GM23338 (cell line): ENCODE results near the gene RNF180. TPM values are rescaled to one million over a fixed set of nuclear protein-coding genes. Genes with fewer than 3 reads are reported as not detected.

Source experiments
- ATAC-seq: fragments of 200-7000 bp; cut with Tn5 transposase; 3 replicates; pipeline ENCODE4 v1.9.1; 2020
- DNase-seq: peaks from one replicate; pipeline ENCODE4 v3.0.0-alpha.2; 2015; ENCODE audit warnings: low spot score
- H2AFZ ChIP-seq: fragments of 200-600 bp; sonication (generic); 2 replicates; pipeline ENCODE4 v1.8.0; 2016; ENCODE audit warnings: antibody characterized with exemption, mild to moderate bottlenecking, moderate library complexity
- H3F3A ChIP-seq: fragments of 200-600 bp; sonication (generic); replicated peaks from 2 replicates; pipeline ENCODE4 v1.8.0; 2017; ENCODE audit warnings: antibody characterized with exemption, mixed run types, low read depth
- H3K27ac ChIP-seq: fragments of 200-600 bp; sonication (generic); 2 replicates; pipeline ENCODE4 v1.6.1; 2016; ENCODE audit warnings: low read depth
- H3K27me3 ChIP-seq: fragments of 200-600 bp; sonication (generic); 2 replicates; pipeline ENCODE4 v1.8.0; 2016; ENCODE audit warnings: mild to moderate bottlenecking, mixed run types, moderate library complexity; ENCODE audit not compliant: insufficient read depth
- H3K36me3 ChIP-seq: fragments of 200-600 bp; sonication (generic); 2 replicates; pipeline ENCODE4 v1.8.0; 2016; ENCODE audit warnings: mild to moderate bottlenecking; ENCODE audit not compliant: insufficient read depth
- H3K4me1 ChIP-seq: fragments of 200-600 bp; sonication (generic); 2 replicates; pipeline ENCODE4 v1.8.0; 2016; ENCODE audit warnings: mild to moderate bottlenecking, moderate library complexity; ENCODE audit not compliant: insufficient read depth
- H3K4me2 ChIP-seq: fragments of 200-600 bp; sonication (generic); 2 replicates; pipeline ENCODE4 v1.7.1; 2017; ENCODE audit warnings: mixed run types
- H3K4me3 ChIP-seq: fragments of 200-600 bp; sonication (generic); 2 replicates; pipeline ENCODE4 v1.6.1; 2016; ENCODE audit warnings: mixed run types
- H3K79me2 ChIP-seq: fragments of 200-600 bp; sonication (generic); replicated peaks from 2 replicates; pipeline ENCODE4 v1.8.0; 2017; ENCODE audit warnings: mild to moderate bottlenecking; ENCODE audit not compliant: insufficient read depth
- H3K9me2 ChIP-seq: fragments of 200-600 bp; sonication (generic); 2 replicates; pipeline ENCODE4 v1.8.0; 2017; ENCODE audit not compliant: insufficient read depth
- H4K20me1 ChIP-seq: fragments of 200-600 bp; sonication (generic); replicated peaks from 2 replicates; pipeline ENCODE4 v1.8.0; 2017; ENCODE audit warnings: mild to moderate bottlenecking; ENCODE audit not compliant: insufficient read depth
- H3K27ac Mint-ChIP-seq: 2 replicates; pipeline ENCODE4 v1.8.0; 2020; ENCODE audit warnings: inconsistent platforms, mild to moderate bottlenecking, moderate library complexity, mixed read lengths
- H3K27me3 Mint-ChIP-seq: 3 replicates; pipeline ENCODE4 v1.8.0; 2022; ENCODE audit warnings: low read depth, mild to moderate bottlenecking, moderate library complexity, mixed read lengths, inconsistent platforms; ENCODE audit not compliant: insufficient read depth, poor library complexity
- H3K36me3 Mint-ChIP-seq: 3 replicates; pipeline ENCODE4 v1.8.0; 2021; ENCODE audit warnings: low read depth, mild to moderate bottlenecking, inconsistent platforms, moderate library complexity, mixed read lengths
- H3K4me1 Mint-ChIP-seq: 3 replicates; pipeline ENCODE4 v1.8.0; 2020; ENCODE audit warnings: mild to moderate bottlenecking, inconsistent platforms, mixed read lengths
- H3K4me3 Mint-ChIP-seq: 3 replicates; pipeline ENCODE4 v1.8.0; 2021; ENCODE audit warnings: moderate library complexity, mild to moderate bottlenecking, inconsistent platforms, mixed read lengths
- H3K9me3 Mint-ChIP-seq: 3 replicates; pipeline ENCODE4 v1.8.0; 2020; ENCODE audit warnings: moderate library complexity, mild to moderate bottlenecking, inconsistent platforms, mixed read lengths
- CREB1 ChIP-seq: fragments of 250-450 bp; sonication (Bioruptor Pico); IDR thresholded peaks from 2 replicates; pipeline ENCODE4 v1.5.0; 2020; ENCODE audit warnings: low read depth, mild to moderate bottlenecking, moderate library complexity
- ETS1 ChIP-seq: IDR thresholded peaks from 2 replicates; pipeline ENCODE4 v1.6.1; 2016; ENCODE audit warnings: antibody characterized with exemption
- EZH2 ChIP-seq: fragments of 200-600 bp; sonication (generic); IDR thresholded peaks from one replicate; pipeline ENCODE4 v1.8.0; 2017; ENCODE audit warnings: antibody characterized with exemption, mild to moderate bottlenecking, low read depth; ENCODE audit not compliant: unreplicated experiment
- EZH2phosphoT487 ChIP-seq: fragments of 200-600 bp; sonication (generic); IDR thresholded peaks from one replicate; pipeline ENCODE4 v1.8.1; 2018; ENCODE audit warnings: antibody characterized with exemption; ENCODE audit not compliant: unreplicated experiment
- JUNB ChIP-seq: IDR thresholded peaks from one replicate; pipeline ENCODE4 v1.6.1; 2016; ENCODE audit warnings: antibody characterized with exemption; ENCODE audit not compliant: unreplicated experiment
- NANOG ChIP-seq: IDR thresholded peaks from 2 replicates; pipeline ENCODE4 v1.6.1; 2016; ENCODE audit warnings: antibody characterized with exemption, borderline replicate concordance
- STAT1 ChIP-seq: IDR thresholded peaks from one replicate; pipeline ENCODE4 v1.6.1; 2016; ENCODE audit warnings: antibody characterized with exemption; ENCODE audit not compliant: unreplicated experiment
- ZNF114 ChIP-seq: fragments of 250-450 bp; sonication (Bioruptor Pico); IDR thresholded peaks from 2 replicates; pipeline ENCODE4 v1.5.0; 2020; ENCODE audit warnings: mild to moderate bottlenecking, moderate library complexity
- ZNF331 ChIP-seq: fragments of 250-450 bp; sonication (Bioruptor Pico); IDR thresholded peaks from 2 replicates; pipeline ENCODE4 v1.5.0; 2020; ENCODE audit warnings: low read depth, mild to moderate bottlenecking, moderate library complexity
- polyA plus RNA-seq: library from polyadenylated mRNA; unstranded; fragments of >200 nt; fragmentation: Nextera tagmentation; extraction: Ambion mirVana; gene quantifications from 2 replicates; pipeline ENCODE4 v1.2.1, GENCODE V29; 2016
- total RNA-seq: library from RNA; depleted of rRNA; stranded (reverse); fragments of >200 nt; shearing (Covaris generic); gene quantifications from 2 replicates; pipeline ENCODE4 v1.2.3, GENCODE V29; 2014

RNF180 gene
- total and polyA plus RNA-seq, 2 experiments from 2014 or later, result 2.0 to 4.2 TPM

DNA sequence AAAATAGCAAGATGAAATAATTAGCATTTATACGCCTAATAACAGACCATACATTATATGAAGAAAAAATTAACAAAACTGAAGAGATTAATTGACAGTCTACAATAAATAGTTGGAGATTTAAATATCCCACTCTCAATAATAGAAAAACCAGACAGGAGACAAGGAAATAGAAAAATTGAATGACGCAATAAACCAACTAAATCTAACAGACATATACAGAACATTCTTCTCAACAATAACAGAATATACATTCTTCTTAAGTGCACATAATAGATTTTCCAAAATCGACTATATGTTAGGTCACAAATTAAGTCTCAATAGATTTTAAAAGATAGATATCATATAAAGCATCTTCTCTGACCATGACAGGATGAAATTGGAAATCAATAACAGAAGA is 25.6 kb upstream of the RNF180 start:
- no peaks in the 10 kb centered on the region for H3K27me3 ChIP-seq
- H3K36me3 Mint-ChIP-seq, result no peaks in the 10 kb centered on the region; the same call in 2 of the 3 replicates
- no peak overlapping the region for H3K27ac ChIP-seq
- H3K4me3 Mint-ChIP-seq, result no peak overlapping the region
- no peak overlapping the region for H3K4me3 ChIP-seq
- H3K4me1 ChIP-seq, result peaks cover 14% of the 10 kb centered on the region; the same call in 1 of the 2 replicates
- no peaks in the 10 kb centered on the region for H3K79me2 ChIP-seq
- H3K27me3 Mint-ChIP-seq, result no peaks in the 10 kb centered on the region
- no peaks in the 10 kb centered on the region for H3K36me3 ChIP-seq
- no peak overlapping the region for H3K27ac Mint-ChIP-seq
- H3K4me1 Mint-ChIP-seq, result peaks cover 8% of the 10 kb centered on the region
- H2AFZ ChIP-seq, result no peak overlapping the region
- H3F3A ChIP-seq, result no peaks in the 10 kb centered on the region
- TF ChIP-seq ZNF114, result no peak
- no peak for TF ChIP-seq NANOG
- TF ChIP-seq CREB1 (CRISPR knock-in tag), result no peak
- no peak for TF ChIP-seq ETS1
- no peak for TF ChIP-seq JUNB
- ATAC-seq (no peak), DNase-seq (no peak)
- H3K9me3 Mint-ChIP-seq, result 0 out of 3 replicates have a peak, but pooled peaks cover under 1% of the 10 kb centered on the region
- H4K20me1 ChIP-seq, result no peaks in the 10 kb centered on the region
- H3K9me2 ChIP-seq, result peaks cover 9% of the 10 kb centered on the region; the same call in 1 of the 2 replicates
- H3K4me2 ChIP-seq, result no peak overlapping the region

DNA sequence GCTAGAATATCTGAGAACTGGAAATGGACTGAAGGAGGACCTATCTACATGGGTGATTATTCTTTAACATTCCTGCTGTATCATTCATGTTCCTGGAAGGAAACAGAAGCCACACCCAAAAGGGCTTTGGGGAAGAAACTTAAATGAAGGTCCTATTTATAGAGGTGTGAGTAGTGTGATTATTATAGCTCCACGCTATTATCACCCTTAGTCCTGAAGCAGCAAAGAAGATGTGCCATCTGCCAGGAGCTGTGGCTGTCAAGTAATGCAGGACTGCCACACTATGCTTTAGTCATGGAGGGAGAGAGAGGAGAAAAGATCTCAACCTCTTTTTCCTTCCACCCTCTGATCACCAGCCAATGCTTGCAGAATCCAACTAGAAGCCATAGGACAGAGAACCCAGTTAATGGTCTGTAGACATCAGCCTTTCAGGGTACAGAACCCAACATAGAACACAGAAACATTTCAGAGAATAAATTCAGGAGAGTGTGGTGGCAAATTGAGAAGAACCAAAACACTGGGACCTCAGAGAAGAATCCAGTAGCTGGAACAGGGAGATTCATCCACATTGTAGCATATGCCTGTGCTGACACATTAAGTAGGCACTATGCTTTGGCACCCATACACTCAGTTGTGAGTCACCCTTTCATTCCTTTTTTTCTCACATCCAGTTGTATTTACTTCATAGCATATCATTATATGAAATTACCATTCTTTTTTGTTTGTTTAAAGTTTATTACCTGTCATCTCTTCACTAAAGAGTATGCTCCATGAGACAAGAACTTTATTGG is 21.0 kb upstream of the RNF180 start:
- H3K27ac ChIP-seq, result no peak overlapping the region
- no peak for DNase-seq

More for the DNA sequence above, 21.0 kb upstream of the RNF180 start:
- no peaks in the 10 kb centered on the region for H3K4me1 Mint-ChIP-seq
- Histone ChIP-seq H3F3A (no peaks in the 10 kb centered on the region), H3K79me2 (no peaks in the 10 kb centered on the region), H3K9me2 (no peaks in the 10 kb centered on the region), H3K27me3 (no peaks in the 10 kb centered on the region), H3K4me2 (no peak overlapping the region), H3K4me3 (no peak overlapping the region), H3K36me3 (no peaks in the 10 kb centered on the region), H2AFZ (no peak overlapping the region), H3K4me1 (no peaks in the 10 kb centered on the region), H4K20me1 (no peaks in the 10 kb centered on the region)
- no peak for TF ChIP-seq NANOG
- no peak for TF ChIP-seq ZNF331 (CRISPR knock-in tag)
- TF ChIP-seq EZH2, result no peak
- TF ChIP-seq STAT1, result no peak
- TF ChIP-seq ETS1, result no peak
- TF ChIP-seq CREB1 (CRISPR knock-in tag), result no peak
- TF ChIP-seq ZNF114, result no peak
- TF ChIP-seq EZH2phosphoT487, result no peak
- no peaks in the 10 kb centered on the region for H3K36me3 Mint-ChIP-seq
- H3K27me3 Mint-ChIP-seq, result no peaks in the 10 kb centered on the region
- H3K9me3 Mint-ChIP-seq, result peaks cover 6% of the 10 kb centered on the region; the same call in 1 of the 3 replicates
- no peak for ATAC-seq
- no peak overlapping the region for H3K27ac Mint-ChIP-seq
- H3K4me3 Mint-ChIP-seq, result no peak overlapping the region
